Heart left ventricle (tissue), 16 donors: ENCODE measurements around the gene SNAP29. TPM values are rescaled to one million over a fixed set of nuclear protein-coding genes. Genes with fewer than 3 reads are reported as not detected.
"Not testable (repeated sequence)": the region's sequence is repeated elsewhere in the genome, so short reads cannot be mapped to it uniquely, and the experiment has no call there.

Source experiments
- ATAC-seq, 4 donors: fragments of 200-7000 bp; cut with Tn5 transposase; one replicate each; pipeline ENCODE4 v1.9.1; 2020 to 2022; ENCODE audit warnings: moderate library complexity in 4 of 4, mild to moderate bottlenecking in 3 of 4, moderate number of reproducible peaks in 1 of 4
- DNase-seq, 5 donors: peaks; one replicate each; pipeline ENCODE4 v3.0.0-alpha.2; 2020
- H3K27ac ChIP-seq, 12 donors: fragments of 200-600 bp; sonication (generic) in 4 of 12; one replicate each; pipeline versions ENCODE4 v1.5.0 to v1.8.0; 2016 to 2022; ENCODE audit warnings: mild to moderate bottlenecking in 2 of 12
- H3K27me3 ChIP-seq, 9 donors: fragments of 200-600 bp; sonication (generic) in 2 of 9; one replicate each; pipeline versions ENCODE4 v1.5.1 to v1.8.0; 2016 to 2022; ENCODE audit warnings: mild to moderate bottlenecking in 3 of 9
- H3K36me3 ChIP-seq, 9 donors: fragments of 200-600 bp; sonication (generic) in 2 of 9; one replicate each; pipeline versions ENCODE4 v1.5.0 to v1.8.0; 2018 to 2022; ENCODE audit warnings: mild to moderate bottlenecking in 2 of 9
- H3K4me1 ChIP-seq, 12 donors: fragments of 200-600 bp; sonication (generic) in 4 of 12; one replicate each; pipeline versions ENCODE4 v1.5.0 to v1.8.0; 2016 to 2022; ENCODE audit warnings: mild to moderate bottlenecking in 3 of 12
- H3K4me3 ChIP-seq, 12 donors: fragments of 200-600 bp; sonication (generic) in 4 of 12; one replicate each; pipeline versions ENCODE4 v1.5.0 to v1.8.0; 2017 to 2022; ENCODE audit warnings: mild to moderate bottlenecking in 9 of 12, moderate library complexity in 4 of 12
- H3K9me3 ChIP-seq, 12 donors: fragments of 200-600 bp; sonication (generic) in 4 of 12; one replicate each; pipeline versions ENCODE4 v1.5.0 to v1.8.0; 2016 to 2022; ENCODE audit warnings: mild to moderate bottlenecking in 1 of 12
- CTCF ChIP-seq, 12 donors: fragments of 200-600 bp; sonication (generic) in 4 of 12; IDR thresholded peaks; one replicate each; pipeline versions ENCODE4 v1.5.0 to v1.8.0; 2018 to 2022; ENCODE audit warnings: antibody characterized with exemption in 12 of 12, mild to moderate bottlenecking in 5 of 12
- POLR2A ChIP-seq, 2 donors: fragments of 450-650 bp; IDR thresholded peaks; one replicate each; pipeline ENCODE4 v1.6.1; 2017; ENCODE audit warnings: antibody characterized with exemption in 2 of 2, mild to moderate bottlenecking in 2 of 2, moderate library complexity in 2 of 2
- WGBS, 4 donors: extraction: QIAGEN DNeasy Blood & Tissue Kit in 2 of 4; methylation state at CpG; one replicate each; pipeline versions ENCODE4 v1.1.5 to v1.1.7; 2013 to 2018; 5-methylcytosine and 5-hydroxymethylcytosine counted together
- intact Hi-C, 10 donors: fragments of 100-400 bp; cut with DNase I; formaldehyde crosslinking; loops; one replicate each; pipeline versions ENCODE4 v1.11.1 to v1.14.2; 2022
- polyA plus RNA-seq, 2 donors: library from polyadenylated mRNA; stranded (reverse); fragments of 200-250 nt; gene quantifications; one replicate each; pipeline ENCODE4 v1.2.3, GENCODE V29; 2013
- total RNA-seq, 9 donors: library from RNA; depleted of rRNA in 2 of 9; stranded (reverse); fragments of >200 nt in 2 of 9; fragmentation: NEBNext Ultra II Directional in 3 of 9; extraction: Animal tissue kit (Norgen Biotek cat#: 25700) in 3 of 9; gene quantifications; one replicate each; pipeline versions ENCODE4 v1.1.0 to v1.2.4, GENCODE V29; 2016 to 2023
- donor health status: ischemic (EF 13 %, LVEDD 7.1; RV severe dilation, severe dysfunction).
- donor health status: healthy with polysubstance abuse.
- donor health status: DM: no; HTN: yes; CAD: no.
- donor health status: DM: no; HTN: no; CAD: no.
- donor health status: ischemic (EF 25% LVEDD 6.9; RV normal size, moderate dysfunction).
- donor health status: ischemic (EF 25% LVEDD 5.7; RV mildly dilated, moderate dysfunction).
- donor health status: healthy.
- donor health status: DM: yes; HTN: yes; CAD: no.
- donor health status: ischemic (EF 35%, LVEDD 5.7; RV mildly dilated, moderate dysfunction).
- donor health status: nonischemic (EF 11% LVEDD 7.7; RV severe dilation, severe dysfunction).
- donor health status: DM: yes; HTN: yes; CAD: no.
- donor health status: PGD.
- donor health status: ischemic (EF 29% LVEDD 5.4; RV normal size, mild dysfunction).
- donor health status: nonischemic (EF 23%, LVEDD 6.1; RV moderate dilation, normal function).

SNAP29 gene
- total and polyA plus RNA-seq, 11 donors = 10.5 to 38.7 (median 26.1) TPM

GRCh38 chr22:20937031-20937793 lies 78.4 kb downstream of the SNAP29 start:
- 67 to 79% (median 71%) methylated on average over 12 of the region's 12 CpGs for WGBS, 4 donors
- peaks cover 0 to 44% (median 35%) of the 10 kb centered on the region in 9 donors for H3K36me3 ChIP-seq
- H3K27ac ChIP-seq = no peak overlapping the region
- no peaks in the 10 kb centered on the region for H3K9me3 ChIP-seq
- DNase-seq (no peak), ATAC-seq (peak in 3 of 4 donors; percentile 15 to 46 (median 37))
- TF ChIP-seq POLR2A (IDR thresholded peaks at IDR 0.05) = no peak
- no peak for TF ChIP-seq CTCF (IDR thresholded peaks at IDR 0.05)
- peaks cover 0 to 65% (median 47%) of the 10 kb centered on the region in 12 donors for H3K4me1 ChIP-seq
- no peaks in the 10 kb centered on the region for H3K27me3 ChIP-seq
- no peak overlapping the region for H3K4me3 ChIP-seq
- intact Hi-C loops = loop anchor here in 1 of 10 donors (10.0 kb wide), 1 partner anchor 52 kb away; no protein-coding TSS in a partner anchor

DNA sequence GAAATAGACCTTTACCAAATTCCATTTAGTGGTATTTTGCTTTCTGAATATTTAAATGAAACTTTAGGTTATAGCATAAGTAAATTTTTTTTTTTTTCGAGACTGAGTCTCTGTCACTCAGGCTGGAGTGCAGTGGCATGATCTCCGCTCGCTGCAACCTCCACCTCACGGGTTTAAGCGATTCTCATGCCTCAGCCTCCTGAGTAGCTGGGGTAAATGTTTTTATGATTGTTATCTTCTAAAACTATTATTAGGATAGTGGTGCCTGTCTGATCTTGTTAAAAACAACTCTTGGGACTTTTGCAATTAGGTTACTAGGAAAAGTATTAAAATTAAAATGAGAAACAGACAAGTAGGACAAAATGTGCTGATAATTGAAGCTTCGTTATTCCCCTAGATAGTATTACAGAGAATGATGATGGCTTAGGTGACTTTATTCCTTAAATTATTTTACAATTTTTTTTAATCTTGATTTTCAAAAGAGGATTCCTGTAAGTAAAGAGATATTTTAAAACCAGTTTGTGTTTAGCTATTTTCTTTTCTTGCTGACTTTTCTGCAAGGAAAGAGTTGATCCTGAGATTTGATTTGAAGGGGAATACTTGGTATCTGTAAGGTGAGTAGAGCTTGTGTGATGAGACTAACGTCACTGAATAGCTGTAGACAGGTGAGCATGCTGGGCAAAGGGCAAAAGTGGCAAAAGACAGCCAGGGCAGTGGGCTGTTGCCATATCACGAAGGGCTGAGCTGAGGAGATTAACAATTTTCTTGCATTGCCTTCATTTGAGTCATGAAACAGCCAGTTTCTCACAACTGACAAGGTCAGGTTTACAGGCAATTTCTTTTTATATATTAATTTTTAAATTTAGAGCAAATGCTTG lies 79.2 kb downstream of the SNAP29 start:
- peaks cover 0 to 44% (median 35%) of the 10 kb centered on the region in 9 donors for H3K36me3 ChIP-seq
- H3K4me1 ChIP-seq = peaks cover 0 to 62% (median 48%) of the 10 kb centered on the region in 12 donors
- TF ChIP-seq POLR2A (IDR thresholded peaks at IDR 0.05) (no peak), CTCF (IDR thresholded peaks at IDR 0.05) (no peak)
- no peak overlapping the region for H3K4me3 ChIP-seq
- intact Hi-C loops = loop anchor here in 1 of 10 donors (10.0 kb wide), 1 partner anchor 53 kb away; no protein-coding TSS in a partner anchor
- DNase-seq (no peak), ATAC-seq (no peak)
- 80 to 85% (median 83%) methylated on average over 8 of the region's 8 CpGs for WGBS, 4 donors
- H3K27ac ChIP-seq = no peak overlapping the region
- no peaks in the 10 kb centered on the region for H3K9me3 ChIP-seq
- no peaks in the 10 kb centered on the region for H3K27me3 ChIP-seq

DNA sequence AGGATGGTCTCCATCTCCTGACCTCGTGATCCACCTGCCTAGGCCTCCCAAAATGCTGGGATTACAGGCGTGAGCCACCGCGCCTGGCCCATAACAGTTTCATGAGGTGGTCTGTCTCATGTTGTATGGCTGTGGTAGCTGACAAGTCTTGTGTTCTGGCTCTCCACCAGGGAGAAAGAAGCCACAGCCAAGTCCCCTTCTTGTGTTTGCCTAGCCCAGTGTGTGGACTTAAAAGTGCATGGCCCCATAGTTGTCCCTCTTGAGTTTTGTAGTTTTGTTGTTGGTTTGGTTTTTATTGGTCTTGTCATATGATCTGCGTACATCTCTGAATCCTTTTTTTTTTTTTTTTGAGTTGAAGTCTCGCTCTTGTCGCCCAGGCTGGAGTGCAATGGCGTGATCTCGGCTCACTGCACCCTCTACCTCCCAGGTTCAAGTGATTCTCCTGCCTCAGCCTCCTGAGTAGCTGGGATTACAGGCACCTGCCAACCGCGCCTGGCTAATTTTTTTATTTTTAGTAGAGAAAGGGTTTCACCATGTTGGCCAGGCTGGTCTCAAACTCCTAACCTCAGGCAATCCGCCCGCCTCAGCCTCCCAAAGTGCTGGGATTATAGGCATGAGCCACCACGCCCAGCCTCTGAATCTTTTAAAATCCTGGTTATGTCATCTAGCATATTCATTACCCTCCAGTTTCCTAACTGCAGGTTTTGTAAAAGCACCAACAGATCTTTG lies 80.8 kb downstream of the SNAP29 start:
- peaks cover 0 to 32% (median 25%) of the 10 kb centered on the region in 9 donors for H3K36me3 ChIP-seq
- not testable (repeated sequence) for H3K9me3 ChIP-seq, H3K27me3 ChIP-seq, H3K27ac ChIP-seq, H3K4me3 ChIP-seq, ATAC-seq, DNase-seq
- intact Hi-C loops = loop anchor here in 1 of 10 donors (10.0 kb wide), 1 partner anchor 55 kb away; no protein-coding TSS in a partner anchor
- 94 to 97% (median 96%) methylated on average over 14 of the region's 14 CpGs for WGBS, 4 donors
- H3K4me1 ChIP-seq = peaks cover 0 to 63% (median 49%) of the 10 kb centered on the region in 12 donors

DNA sequence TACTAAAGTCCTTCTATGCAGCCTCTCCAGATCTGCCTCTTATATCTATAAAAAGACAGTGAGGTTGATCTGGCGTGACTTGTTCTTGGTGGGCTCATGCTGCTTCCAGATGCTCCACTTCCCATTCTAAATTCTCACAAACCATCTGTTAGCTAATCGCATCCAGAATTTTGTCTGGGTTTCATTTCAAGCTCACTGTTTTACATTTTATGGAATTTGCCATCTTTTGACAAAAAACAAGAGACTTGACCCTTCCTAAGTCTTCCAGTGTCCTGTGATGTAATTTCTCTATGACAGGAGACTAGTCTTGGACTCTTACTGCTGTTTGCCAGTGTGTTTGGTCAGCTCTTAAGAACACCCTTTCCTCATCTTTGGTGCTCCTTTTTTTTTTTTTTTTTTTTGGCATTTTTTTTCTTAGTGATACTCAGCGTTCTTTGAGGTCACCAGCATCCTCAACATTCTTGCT lies 81.4 kb downstream of the SNAP29 start:
- 57 to 75% (median 67%) methylated on average over 3 of the region's 3 CpGs for WGBS, 4 donors
- Histone ChIP-seq H3K4me1 (peaks cover 0 to 66% (median 50%) of the 10 kb centered on the region in 12 donors), H3K9me3 (no peaks in the 10 kb centered on the region), H3K27me3 (no peaks in the 10 kb centered on the region), H3K27ac (no peak overlapping the region), H3K4me3 (no peak overlapping the region), H3K36me3 (peaks cover 0 to 26% (median 19%) of the 10 kb centered on the region in 9 donors)
- TF ChIP-seq POLR2A (IDR thresholded peaks at IDR 0.05) (no peak), CTCF (IDR thresholded peaks at IDR 0.05) (no peak)
- intact Hi-C loops = no loop called here
- DNase-seq = no peak
- ATAC-seq = no peak
